GM12875 (cell line): ENCODE results near the gene OR10C1.

Experiments
- H3K4me3 ChIP-seq: one replicate; pipeline ENCODE4 v1.5.1; 2011; ENCODE audit warnings: low read depth, low read length, control low read depth
- TF ChIP-seq, protein P1 (sequence below): IDR thresholded peaks from 2 replicates; pipeline ENCODE4 v1.5.1; 2011; ENCODE audit warnings: low read depth, mild to moderate bottlenecking, control low read depth, inconsistent platforms, low read length, moderate library complexity, borderline replicate concordance; ENCODE audit not compliant: insufficient read depth

OR10C1 gene

DNA sequence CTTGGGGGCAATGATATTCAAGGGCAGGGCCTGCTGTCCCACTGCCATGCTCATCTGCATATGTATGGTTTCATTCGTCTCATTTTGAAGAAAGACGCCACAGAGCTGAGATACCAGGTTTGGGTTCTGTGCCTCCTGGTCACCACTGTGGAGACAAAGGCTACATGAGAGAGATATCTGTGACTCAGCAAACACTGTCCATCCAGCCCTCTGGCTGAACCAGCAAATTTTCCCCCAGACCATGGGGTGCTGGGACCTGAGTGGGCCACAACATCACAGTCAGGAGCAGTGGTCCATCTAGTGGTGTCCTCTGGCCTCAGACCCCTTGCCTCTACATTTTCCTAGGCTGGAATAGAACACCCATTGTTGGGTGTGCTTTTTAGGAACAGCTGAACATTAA, 48.6 kb downstream of the OR10C1 start, which contains the start of gene MAS1L:
Gene MAS1L, minus strand, starts transcription at position 297 of the 400 bp plus-strand sequence. Its CDS starts 54 bp downstream, at position 243.
- TF ChIP-seq, protein P1, sequence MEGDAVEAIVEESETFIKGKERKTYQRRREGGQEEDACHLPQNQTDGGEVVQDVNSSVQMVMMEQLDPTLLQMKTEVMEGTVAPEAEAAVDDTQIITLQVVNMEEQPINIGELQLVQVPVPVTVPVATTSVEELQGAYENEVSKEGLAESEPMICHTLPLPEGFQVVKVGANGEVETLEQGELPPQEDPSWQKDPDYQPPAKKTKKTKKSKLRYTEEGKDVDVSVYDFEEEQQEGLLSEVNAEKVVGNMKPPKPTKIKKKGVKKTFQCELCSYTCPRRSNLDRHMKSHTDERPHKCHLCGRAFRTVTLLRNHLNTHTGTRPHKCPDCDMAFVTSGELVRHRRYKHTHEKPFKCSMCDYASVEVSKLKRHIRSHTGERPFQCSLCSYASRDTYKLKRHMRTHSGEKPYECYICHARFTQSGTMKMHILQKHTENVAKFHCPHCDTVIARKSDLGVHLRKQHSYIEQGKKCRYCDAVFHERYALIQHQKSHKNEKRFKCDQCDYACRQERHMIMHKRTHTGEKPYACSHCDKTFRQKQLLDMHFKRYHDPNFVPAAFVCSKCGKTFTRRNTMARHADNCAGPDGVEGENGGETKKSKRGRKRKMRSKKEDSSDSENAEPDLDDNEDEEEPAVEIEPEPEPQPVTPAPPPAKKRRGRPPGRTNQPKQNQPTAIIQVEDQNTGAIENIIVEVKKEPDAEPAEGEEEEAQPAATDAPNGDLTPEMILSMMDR: no peak
- H3K4me3 ChIP-seq: no peak within 1 kb of the TSS

DNA sequence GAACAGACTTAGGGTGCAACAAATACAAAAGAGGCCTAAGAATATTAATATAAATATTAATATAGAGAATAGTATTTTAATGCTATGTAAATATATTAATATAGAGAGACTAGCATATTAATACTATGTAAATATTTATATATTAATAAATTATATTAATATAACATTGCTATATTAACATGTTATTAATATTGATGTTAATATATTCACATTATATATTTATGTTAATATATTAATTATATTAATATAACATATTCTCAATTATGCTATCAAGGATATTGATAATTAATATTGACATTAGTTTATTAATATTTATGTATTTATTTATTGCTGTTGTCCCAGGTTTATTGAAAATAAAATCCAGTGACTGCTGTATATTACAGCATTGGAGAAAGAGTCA, 49.8 kb downstream of the OR10C1 start:
- TF ChIP-seq, protein P1: no peak
- no peak overlapping the region for H3K4me3 ChIP-seq

DNA sequence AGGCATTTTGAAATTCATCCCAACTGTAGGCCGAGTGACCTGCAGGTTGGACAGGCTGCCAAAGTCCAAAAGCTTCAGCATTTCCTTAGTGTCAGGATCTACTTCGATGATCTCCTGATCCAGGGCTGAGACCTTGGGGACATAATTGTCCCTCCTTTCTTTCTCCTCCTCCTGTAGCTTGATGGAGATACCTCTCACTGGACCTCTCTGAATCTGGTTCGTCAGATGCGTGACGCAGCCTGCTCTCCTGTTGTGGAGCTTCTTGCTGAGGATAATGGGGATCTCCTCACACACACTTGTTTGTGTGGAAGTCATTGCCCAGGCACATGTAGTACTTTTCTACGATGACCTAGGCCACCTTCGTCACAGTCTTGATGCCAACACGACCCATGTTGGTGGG, 50.2 kb downstream of the OR10C1 start:
- TF ChIP-seq, protein P1: no peak
- no peak overlapping the region for H3K4me3 ChIP-seq

DNA sequence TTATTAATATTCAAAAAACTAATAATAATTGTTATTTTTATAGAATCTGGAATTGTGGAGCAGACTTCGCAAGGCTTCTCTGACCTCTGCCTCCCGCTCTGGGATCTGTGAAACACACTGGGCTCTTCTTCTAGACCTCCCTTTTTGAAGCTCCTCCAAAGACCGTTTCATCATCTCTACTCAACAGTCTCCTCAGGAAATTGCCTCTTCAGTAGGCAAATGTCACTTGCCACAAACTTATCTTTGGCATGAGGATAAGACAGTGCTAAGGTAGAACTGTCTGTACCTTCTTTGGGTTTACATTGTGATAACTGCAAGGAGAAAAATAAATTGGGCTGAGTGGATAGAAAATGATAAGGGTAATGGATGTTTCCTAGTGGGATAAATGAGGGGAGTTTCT, 50.9 kb downstream of the OR10C1 start:
- H3K4me3 ChIP-seq: no peak overlapping the region
- TF ChIP-seq, protein P1: no peak

DNA sequence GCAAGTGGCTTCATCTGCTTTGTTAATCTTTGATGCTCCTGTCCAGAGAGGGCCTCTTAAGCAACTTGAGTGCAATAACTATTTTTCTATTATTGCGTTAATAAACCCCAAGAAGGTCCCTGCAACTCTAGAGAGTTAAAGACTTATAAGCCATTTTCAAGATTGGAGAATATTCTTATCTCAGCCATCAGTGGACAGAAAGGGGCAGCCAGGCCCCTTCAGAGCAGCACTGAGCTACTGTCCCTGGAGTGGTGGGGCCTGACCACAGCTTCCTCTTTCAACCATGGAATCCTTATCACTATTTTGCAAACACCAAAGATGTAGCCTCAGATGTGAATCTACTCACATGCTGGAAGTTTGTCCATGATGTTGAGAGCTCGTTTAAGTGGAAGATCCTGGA, 51.4 kb downstream of the OR10C1 start:
- H3K4me3 ChIP-seq: no peak overlapping the region
- TF ChIP-seq, protein P1: no peak
